Esophagus (tissue), 2 donors: ENCODE data around the gene NARF. TPM values are rescaled to one million over a fixed set of nuclear protein-coding genes. Genes with fewer than 3 reads are reported as not detected.

Experiments
- H3K27ac ChIP-seq, 2 donors: one replicate each; pipeline ENCODE4 v1.5.1; 2013; ENCODE audit warnings: low read depth in 2 of 2, mild to moderate bottlenecking in 2 of 2, inconsistent platforms in 1 of 2, low read length in 1 of 2, moderate library complexity in 1 of 2
- H3K27me3 ChIP-seq, 2 donors: one replicate each; pipeline ENCODE4 v1.6.1; 2013; ENCODE audit warnings: low read length in 2 of 2, control low read depth in 1 of 2, mild to moderate bottlenecking in 1 of 2; ENCODE audit not compliant: insufficient read depth in 2 of 2, control insufficient read depth in 1 of 2
- H3K36me3 ChIP-seq, 2 donors: one replicate each; pipeline ENCODE4 v1.6.1; 2013; ENCODE audit warnings: low read length in 1 of 2; ENCODE audit not compliant: control insufficient read depth in 2 of 2, insufficient read depth in 2 of 2
- H3K4me1 ChIP-seq, 2 donors: one replicate each; pipeline ENCODE4 v1.6.1; 2013; ENCODE audit warnings: low read length in 1 of 2; ENCODE audit not compliant: control insufficient read depth in 2 of 2, insufficient read depth in 2 of 2
- H3K4me3 ChIP-seq, 2 donors: one replicate each; pipeline ENCODE4 v1.5.1; 2013; ENCODE audit warnings: low read length in 2 of 2, mild to moderate bottlenecking in 2 of 2, low read depth in 1 of 2, moderate library complexity in 1 of 2
- H3K9me3 ChIP-seq, 2 donors: one replicate each; pipeline ENCODE4 v1.6.1; 2013; ENCODE audit warnings: mild to moderate bottlenecking in 2 of 2, low read depth in 1 of 2, low read length in 1 of 2, moderate library complexity in 1 of 2; ENCODE audit not compliant: control insufficient read depth in 2 of 2, insufficient read depth in 1 of 2
- WGBS, 2 donors: extraction: QIAGEN DNeasy Blood & Tissue Kit; methylation state at CpG; one replicate each; pipeline ENCODE4 v1.1.7; 2013; 5-methylcytosine and 5-hydroxymethylcytosine counted together
- polyA plus RNA-seq, 2 donors: library from polyadenylated mRNA; stranded (reverse); fragments of 200-250 nt; gene quantifications; one replicate each; pipeline ENCODE4 v1.2.3, GENCODE V29; 2013
- donor health status: healthy with polysubstance abuse.
- donor health status: Bipolar disorder and iron deficiency.

The NARF gene
- polyA plus RNA-seq, 2 donors = 31.1 to 53.3 TPM

- peaks cover 0 to 36% of the 10 kb centered on the region in 2 donors for H3K36me3 ChIP-seq
- WGBS, 2 donors = 54 to 56% methylated on average over 19 of the region's 19 CpGs
- H3K27me3 ChIP-seq = no peaks in the 10 kb centered on the region
- H3K27ac ChIP-seq = no peak overlapping the region
- H3K9me3 ChIP-seq = no peaks in the 10 kb centered on the region
- peaks cover 12 to 34% of the 10 kb centered on the region in 2 donors for H3K4me1 ChIP-seq
- no peak overlapping the region for H3K4me3 ChIP-seq
Measured at GRCh38 chr17:82444941-82445521, 13.5 kb upstream of the NARF start.

GRCh38 chr17:82445542-82445941, 13.0 kb upstream of the NARF start:
- 68 to 76% methylated on average over 13 of the region's 13 CpGs for WGBS, 2 donors
- no peaks in the 10 kb centered on the region for H3K9me3 ChIP-seq
- H3K4me3 ChIP-seq = no peak overlapping the region
- H3K36me3 ChIP-seq = peaks cover 0 to 34% of the 10 kb centered on the region in 2 donors
- H3K4me1 ChIP-seq = peaks cover 12 to 34% of the 10 kb centered on the region in 2 donors
- H3K27ac ChIP-seq = no peak overlapping the region
- no peaks in the 10 kb centered on the region for H3K27me3 ChIP-seq

- peaks cover 12 to 34% of the 10 kb centered on the region in 2 donors for H3K4me1 ChIP-seq
- H3K9me3 ChIP-seq = no peaks in the 10 kb centered on the region
- H3K27ac ChIP-seq = no peak overlapping the region
- 84 to 92% methylated on average over 15 of the region's 15 CpGs for WGBS, 2 donors
- no peaks in the 10 kb centered on the region for H3K27me3 ChIP-seq
- H3K4me3 ChIP-seq = no peak overlapping the region
- peaks cover 0 to 34% of the 10 kb centered on the region in 2 donors for H3K36me3 ChIP-seq
Measured at GRCh38 chr17:82446124-82446523, 12.4 kb upstream of the NARF start.

- H3K4me3 ChIP-seq = no peak overlapping the region
- WGBS, 2 donors = 79 to 80% methylated on average over 12 of the region's 12 CpGs
- no peaks in the 10 kb centered on the region for H3K9me3 ChIP-seq
- peaks cover 12 to 34% of the 10 kb centered on the region in 2 donors for H3K4me1 ChIP-seq
- peaks cover 0 to 34% of the 10 kb centered on the region in 2 donors for H3K36me3 ChIP-seq
- no peak overlapping the region for H3K27ac ChIP-seq
- H3K27me3 ChIP-seq = no peaks in the 10 kb centered on the region
Measured at GRCh38 chr17:82446649-82447048, 11.9 kb upstream of the NARF start.

GRCh38 chr17:82447876-82448275, 10.7 kb upstream of the NARF start:
- no peak overlapping the region for H3K27ac ChIP-seq
- peaks cover 0 to 24% of the 10 kb centered on the region in 2 donors for H3K36me3 ChIP-seq
- 90 to 91% methylated on average over 11 of the region's 11 CpGs for WGBS, 2 donors
- peaks cover 12 to 32% of the 10 kb centered on the region in 2 donors for H3K4me1 ChIP-seq
- no peaks in the 10 kb centered on the region for H3K9me3 ChIP-seq
- no peaks in the 10 kb centered on the region for H3K27me3 ChIP-seq
- no peak overlapping the region for H3K4me3 ChIP-seq

- Histone ChIP-seq H3K4me1 (peaks cover 7 to 21% of the 10 kb centered on the region in 2 donors), H3K4me3 (peak overlapping the region; percentile 81 to 94), H3K36me3 (peaks cover 0 to 12% of the 10 kb centered on the region in 2 donors), H3K27ac (peak overlapping the region; percentile 87 to 89), H3K9me3 (no peaks in the 10 kb centered on the region), H3K27me3 (no peaks in the 10 kb centered on the region)
- WGBS, 2 donors = 65 to 70% methylated on average over 30 of the region's 30 CpGs
Measured at GRCh38 chr17:82449131-82449882, 9.2 kb upstream of the NARF start.

GRCh38 chr17:82449883-82450356, 8.6 kb upstream of the NARF start:
- WGBS, 2 donors = 52 to 60% methylated on average over 18 of the region's 18 CpGs
- Histone ChIP-seq H3K9me3 (no peaks in the 10 kb centered on the region), H3K36me3 (peaks cover 0 to 6% of the 10 kb centered on the region in 2 donors), H3K27me3 (no peaks in the 10 kb centered on the region), H3K4me3 (peak overlapping the region; percentile 81 to 94), H3K27ac (peak overlapping the region; percentile 87 to 89), H3K4me1 (peaks cover 6 to 19% of the 10 kb centered on the region in 2 donors)

GRCh38 chr17:82450357-82451106, 8.0 kb upstream of the NARF start, which contains the start of gene CYBC1:
TSS of gene CYBC1 (minus strand) at chr17:82450752. CDS start at chr17:82449254, 1,498 bp downstream.
- 1% methylated on average over 87 to 91 of the region's 91 CpGs for WGBS, 2 donors
- peaks cover 6 to 15% of the 10 kb centered on the region in 2 donors for H3K4me1 ChIP-seq
- peaks cover 0 to 5% of the 10 kb centered on the region in 2 donors for H3K36me3 ChIP-seq
- H3K9me3 ChIP-seq = no peaks in the 10 kb centered on the region
- H3K27me3 ChIP-seq = no peaks in the 10 kb centered on the region
- peak within 1 kb of the TSS; percentile 87 to 89 for H3K27ac ChIP-seq
- H3K4me3 ChIP-seq = peak within 1 kb of the TSS; percentile 81 to 94

GRCh38 chr17:82452162-82452561, 6.4 kb upstream of the NARF start:
- H3K4me1 ChIP-seq = peaks cover 4 to 9% of the 10 kb centered on the region in 2 donors
- H3K27me3 ChIP-seq = no peaks in the 10 kb centered on the region
- H3K36me3 ChIP-seq = no peaks in the 10 kb centered on the region
- WGBS, 2 donors = 91 to 96% methylated on average over 3 of the region's 3 CpGs
- no peak overlapping the region for H3K4me3 ChIP-seq
- H3K27ac ChIP-seq = no peak overlapping the region
- no peaks in the 10 kb centered on the region for H3K9me3 ChIP-seq
